Midbrain (tissue), 1 donor: ENCODE results near the gene HMOX1.
"Not testable (repeated sequence)": the region's sequence is repeated elsewhere in the genome, so short reads cannot be mapped to it uniquely, and the experiment has no call there.

Experiments
- DNase-seq: peaks from one replicate; lab custom pipeline; 2025; lab: John Stamatoyannopoulos, UW

HMOX1 gene

DNA sequence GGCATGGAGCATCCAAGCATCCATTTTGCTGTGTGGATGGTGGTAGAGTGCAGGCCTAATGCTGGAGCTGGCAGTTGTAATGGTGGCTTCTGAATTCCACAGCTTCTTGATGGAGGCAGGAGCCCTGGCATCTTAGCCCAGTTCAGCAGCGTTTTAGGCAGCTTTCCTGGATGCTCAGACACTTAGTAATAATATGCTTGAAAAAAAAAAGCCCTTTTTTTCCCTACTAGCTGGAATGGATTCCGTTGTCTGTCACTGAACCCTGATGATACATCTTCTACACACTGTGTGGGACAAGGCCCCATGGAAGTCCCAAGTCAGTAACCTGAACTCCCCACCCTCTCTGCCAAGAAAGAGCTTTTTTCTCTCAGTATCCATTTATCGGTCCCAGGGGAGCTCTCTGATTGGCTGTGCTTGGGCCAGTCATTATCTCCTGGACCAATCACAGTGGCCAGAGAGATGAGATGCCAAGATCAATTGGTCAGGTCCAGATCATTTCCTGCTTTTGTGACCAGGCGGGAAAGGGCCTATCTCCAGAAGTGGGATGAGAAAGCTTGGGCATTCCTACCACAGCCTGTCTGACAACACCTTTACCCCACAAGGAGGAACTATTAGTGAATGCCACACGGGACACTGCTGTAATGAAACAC is 53.3 kb downstream of the HMOX1 start:
- DNase-seq, result no peak

DNA sequence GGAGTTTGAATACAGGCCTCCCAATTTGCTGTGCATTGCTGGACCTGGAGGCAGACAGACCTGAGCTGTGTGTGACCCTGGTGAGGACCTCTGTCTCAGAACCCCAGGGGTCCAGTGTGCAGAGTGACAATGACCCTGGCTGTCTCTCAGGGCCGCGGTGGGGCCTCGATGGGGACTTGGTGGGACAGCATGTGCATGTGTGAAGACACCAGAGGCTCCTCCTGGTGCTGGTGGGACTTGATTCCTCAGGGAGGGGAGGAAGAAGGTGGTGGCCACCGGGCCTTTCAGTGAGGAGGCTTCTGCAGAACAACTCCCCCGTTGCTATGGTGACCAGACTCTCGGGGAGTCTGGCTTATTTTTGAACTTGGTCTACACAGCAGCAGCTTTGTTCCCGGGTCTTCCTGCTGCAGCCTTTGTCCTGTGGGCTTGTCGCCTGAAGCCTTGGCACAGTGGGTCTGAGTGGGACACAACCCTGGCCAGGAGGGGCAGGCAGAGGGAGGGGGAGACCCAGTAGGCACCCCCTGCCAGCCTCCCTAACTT is 54.4 kb downstream of the HMOX1 start:
- no peak for DNase-seq

DNA sequence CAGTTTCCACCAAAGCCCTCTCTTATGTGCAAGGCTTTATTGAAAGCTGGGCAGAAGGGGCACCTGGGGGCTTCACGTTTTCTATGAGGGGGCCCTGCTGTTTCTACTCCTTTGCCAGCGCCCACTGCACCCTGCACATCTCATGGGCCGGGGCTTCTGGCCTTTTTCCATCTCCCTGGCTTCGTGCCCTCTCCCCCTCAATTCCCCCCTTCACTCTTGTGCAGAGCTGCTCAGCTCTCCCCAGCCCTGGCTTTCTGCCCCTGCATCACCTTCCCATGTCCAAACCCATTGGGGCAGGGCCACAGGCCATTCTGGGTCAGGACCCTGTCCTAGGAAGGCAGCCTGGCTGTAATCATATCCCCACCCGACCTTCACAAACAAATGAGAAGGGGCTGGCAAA is 55.5 kb downstream of the HMOX1 start:
- DNase-seq, result no peak

DNA sequence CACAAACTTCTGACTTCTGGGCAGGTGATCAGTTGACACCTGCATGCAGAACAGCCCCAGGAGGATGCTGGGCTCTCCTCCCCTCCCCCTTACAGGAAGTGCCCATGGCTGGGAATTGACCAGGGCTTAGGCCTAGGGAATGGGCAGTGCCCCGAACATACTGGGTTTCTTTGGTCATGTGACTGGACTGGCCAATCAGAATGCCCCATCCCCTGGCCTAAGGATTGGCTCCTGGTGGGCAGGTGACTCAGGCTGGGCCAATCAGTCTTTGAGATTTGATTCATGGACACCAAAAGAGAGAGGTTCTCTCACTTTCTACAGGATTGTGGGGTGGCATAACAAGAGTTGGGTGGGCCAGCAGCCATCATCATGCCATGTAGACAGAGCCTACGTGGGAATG is 56.2 kb downstream of the HMOX1 start:
- DNase-seq, result no peak

DNA sequence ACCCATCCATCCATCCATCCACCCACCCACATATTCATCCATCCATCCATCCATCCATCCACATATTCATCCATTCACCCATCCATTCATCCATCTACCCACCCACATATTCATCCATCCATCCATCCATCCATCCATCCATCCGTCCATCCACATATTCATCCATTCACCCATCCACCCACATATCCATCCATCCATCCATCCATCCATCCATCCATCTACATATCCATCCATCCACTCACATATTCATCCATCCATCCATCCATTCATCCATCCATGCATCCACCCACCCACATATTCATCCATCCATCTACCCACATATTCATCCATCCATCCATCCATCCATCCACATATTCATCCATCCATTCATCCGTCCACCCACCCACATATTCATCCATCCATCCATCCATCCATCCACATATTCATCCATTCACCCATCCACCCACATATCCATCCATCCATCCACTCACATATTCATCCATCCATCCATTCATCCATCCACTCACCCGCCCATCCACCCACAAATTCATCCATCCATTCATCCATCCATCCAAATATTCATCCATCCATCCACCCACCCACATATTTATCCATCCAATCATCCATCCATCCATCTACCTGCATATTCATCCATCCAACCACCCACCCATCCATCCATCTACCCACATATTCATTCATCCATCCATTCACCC is 57.9 kb downstream of the HMOX1 start:
- not testable (repeated sequence) for DNase-seq

DNA sequence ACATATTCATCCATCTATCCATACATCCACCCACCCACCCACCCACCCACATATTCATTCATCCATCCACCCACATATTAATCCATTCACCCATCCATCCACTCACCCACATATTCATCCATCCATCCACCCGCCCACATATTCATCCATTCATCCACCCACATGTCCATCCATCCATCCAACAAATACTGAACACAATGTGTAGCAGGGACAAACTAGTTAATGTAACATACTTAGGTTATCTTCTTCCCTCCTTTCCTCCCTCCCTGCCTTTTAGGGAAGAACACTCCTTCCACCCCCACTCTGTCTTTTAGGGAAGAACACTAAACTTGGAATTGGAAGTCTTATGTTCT is 58.4 kb downstream of the HMOX1 start:
- DNase-seq, result no peak

DNA sequence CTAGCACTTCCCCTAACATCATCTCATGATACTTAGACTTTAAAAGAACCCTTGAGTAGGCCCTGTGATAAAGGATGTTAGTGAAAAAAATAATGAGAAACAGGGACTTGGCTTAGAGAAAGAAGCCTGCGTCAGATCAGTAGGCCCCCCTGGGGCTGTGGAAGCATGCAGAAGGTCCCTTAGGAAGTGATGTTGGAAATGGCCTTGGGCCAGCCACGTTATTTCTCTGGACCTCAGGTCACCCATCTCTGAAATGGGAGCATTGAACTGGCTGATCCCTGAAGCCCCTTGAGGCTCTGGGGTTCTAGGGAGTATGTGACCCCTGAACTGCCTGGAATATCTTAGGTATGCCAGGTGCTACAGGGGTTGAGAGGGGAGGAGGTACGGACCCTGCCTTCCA is 59.2 kb downstream of the HMOX1 start:
- no peak for DNase-seq

DNA sequence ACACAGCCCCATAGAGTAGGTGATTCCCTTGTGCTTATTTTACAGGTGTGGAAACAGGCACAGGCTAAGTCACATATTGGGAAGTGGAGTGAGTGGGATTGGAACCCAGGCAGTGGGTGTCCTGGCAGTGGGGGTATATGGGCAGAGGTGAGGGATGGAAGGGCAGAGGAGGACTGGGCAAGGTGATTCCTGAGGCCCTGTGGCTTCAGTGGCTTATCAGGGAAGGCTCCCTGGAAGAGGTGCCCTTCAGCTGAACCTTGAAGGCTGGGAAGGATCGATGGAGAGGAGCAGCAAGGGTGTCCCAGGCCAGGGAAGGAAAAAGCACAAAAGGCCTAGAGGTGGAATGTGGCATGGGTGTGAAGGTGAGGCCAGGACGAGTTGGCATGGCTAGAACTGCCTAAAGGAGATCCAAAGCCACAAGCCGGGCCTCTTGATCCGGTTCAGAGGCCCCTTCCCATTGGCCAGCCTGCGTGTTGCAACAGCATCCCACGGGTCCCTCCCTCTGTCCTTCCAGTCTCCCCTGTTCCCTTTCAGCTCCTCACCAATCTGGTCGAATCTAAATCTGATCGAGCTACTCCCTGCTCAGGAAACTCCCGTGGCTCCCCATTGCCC is 60.7 kb downstream of the HMOX1 start:
- DNase-seq, result no peak

DNA sequence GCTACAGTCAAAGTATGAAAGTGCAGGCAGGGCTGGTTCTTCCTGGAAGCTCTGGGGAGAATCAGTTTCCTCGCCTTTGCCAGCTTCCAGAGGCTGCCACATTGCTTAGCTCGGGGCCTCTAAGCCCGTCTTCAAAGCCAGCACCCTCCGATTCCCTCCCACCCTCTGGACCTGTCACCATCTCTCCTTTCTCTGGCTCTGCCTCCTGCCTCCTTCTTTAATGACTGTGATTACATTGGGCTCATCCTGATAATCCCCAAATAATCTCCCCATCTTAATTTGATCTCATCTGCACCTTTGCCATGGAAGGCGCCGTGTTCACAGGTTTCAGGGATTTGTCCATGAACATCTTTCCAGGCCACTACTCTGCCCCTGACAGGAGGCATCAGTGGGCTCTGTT is 61.6 kb downstream of the HMOX1 start:
- DNase-seq, result no peak

DNA sequence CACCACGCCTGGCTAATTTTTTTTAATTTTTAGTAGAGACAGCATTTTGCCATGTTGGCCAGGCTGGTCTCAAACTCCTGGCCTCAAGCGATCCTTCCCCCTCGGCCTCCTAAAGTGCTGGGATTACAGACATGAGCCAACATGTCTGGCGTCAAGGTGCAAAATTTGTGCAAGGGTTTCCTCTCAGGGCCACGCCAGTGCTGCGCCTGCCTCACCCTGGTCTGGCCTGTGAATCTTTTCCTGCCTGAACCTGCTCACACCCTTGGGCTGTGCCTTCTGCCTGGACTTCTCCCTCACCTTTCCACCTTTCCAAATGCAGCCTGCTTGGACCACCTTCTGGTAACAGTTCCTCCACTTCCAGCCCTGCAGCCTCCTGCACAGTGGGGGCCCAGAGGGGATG is 62.4 kb downstream of the HMOX1 start:
- no peak for DNase-seq
